ENCODE results near the gene IDI1.

- TF ChIP-seq CTCF (IDR thresholded peaks at IDR 0.05): no peak
- no peak for TF ChIP-seq POLR2A (IDR thresholded peaks at IDR 0.05)
- TF ChIP-seq POLR2AphosphoS5 (IDR thresholded peaks at IDR 0.05): no peak
Measured at GRCh38 chr10:1045415-1045814, 3.5 kb downstream of the IDI1 start.
